Activated CD4-positive, alpha-beta T cell treated with anti-CD3 and anti-CD28 coated beads, Interleukin-2, amount 10 ng/mL, durations not matched to agents 24 days and 14 days (primary cell): ENCODE measurements around the gene DAGLA. TPM values are rescaled to one million over a fixed set of nuclear protein-coding genes. Genes with fewer than 3 reads are reported as not detected.
"Not testable (repeated sequence)": the region's sequence is repeated elsewhere in the genome, so short reads cannot be mapped to it uniquely, and the experiment has no call there.

Experiments
- DNase-seq: peaks from one replicate; pipeline ENCODE4 v3.0.0; 2022
- H3K27ac Mint-ChIP-seq: one replicate; pipeline ENCODE4 v1.8.0; 2022; ENCODE audit warnings: mild to moderate bottlenecking, mixed read lengths
- H3K27me3 Mint-ChIP-seq: one replicate; pipeline ENCODE4 v1.8.0; 2022; ENCODE audit warnings: mixed read lengths
- H3K36me3 Mint-ChIP-seq: one replicate; pipeline ENCODE4 v1.8.0; 2022; ENCODE audit warnings: low read depth, mild to moderate bottlenecking, mixed read lengths
- H3K4me1 Mint-ChIP-seq: one replicate; pipeline ENCODE4 v1.8.0; 2021; ENCODE audit warnings: mixed read lengths
- H3K4me3 Mint-ChIP-seq: one replicate; pipeline ENCODE4 v1.8.0; 2022; ENCODE audit warnings: mild to moderate bottlenecking, moderate library complexity, mixed read lengths
- H3K9me3 Mint-ChIP-seq: one replicate; pipeline ENCODE4 v1.8.0; 2021; ENCODE audit warnings: mixed read lengths
- intact Hi-C: fragments of 100-400 bp; cut with micrococcal nuclease; formaldehyde crosslinking; loops from one replicate; pipeline ENCODE4 v1.15.1; 2023
- total RNA-seq: library from RNA; stranded (reverse); gene quantifications from 2 replicates; pipeline ENCODE4 v1.2.3, GENCODE V29; 2022

Gene DAGLA
- total RNA-seq, 1 donor from 2014 or later, result 0.14 TPM

- no peak overlapping the region for H3K4me3 Mint-ChIP-seq
- no peaks in the 10 kb centered on the region for H3K9me3 Mint-ChIP-seq
- H3K27me3 Mint-ChIP-seq, result peaks cover 14% of the 10 kb centered on the region
- H3K4me1 Mint-ChIP-seq, result no peaks in the 10 kb centered on the region
- intact Hi-C loops, result no loop called here
- no peaks in the 10 kb centered on the region for H3K36me3 Mint-ChIP-seq
- no peak overlapping the region for H3K27ac Mint-ChIP-seq
- no peak for DNase-seq
Measured at GRCh38 chr11:61654397-61654829, 25.8 kb upstream of the DAGLA start.

- H3K27ac Mint-ChIP-seq, H3K36me3 Mint-ChIP-seq, H3K4me3 Mint-ChIP-seq, H3K4me1 Mint-ChIP-seq, DNase-seq, H3K9me3 Mint-ChIP-seq, intact Hi-C loops: not testable (repeated sequence)
- peaks cover 14% of the 10 kb centered on the region for H3K27me3 Mint-ChIP-seq
Measured at GRCh38 chr11:61655266-61656159, 24.7 kb upstream of the DAGLA start.

GRCh38 chr11:61656347-61657077, 23.7 kb upstream of the DAGLA start:
- no peaks in the 10 kb centered on the region for H3K4me1 Mint-ChIP-seq
- DNase-seq, result no peak
- intact Hi-C loops, result no loop called here
- no peaks in the 10 kb centered on the region for H3K36me3 Mint-ChIP-seq
- H3K9me3 Mint-ChIP-seq, result no peaks in the 10 kb centered on the region
- no peak overlapping the region for H3K4me3 Mint-ChIP-seq
- no peak overlapping the region for H3K27ac Mint-ChIP-seq
- H3K27me3 Mint-ChIP-seq, result peaks cover 14% of the 10 kb centered on the region

GRCh38 chr11:61657566-61658290, 22.5 kb upstream of the DAGLA start:
- intact Hi-C loops, result no loop called here

GRCh38 chr11:61659413-61660196, 20.6 kb upstream of the DAGLA start:
- no peaks in the 10 kb centered on the region for H3K36me3 Mint-ChIP-seq
- H3K4me3 Mint-ChIP-seq, result no peak overlapping the region
- no peaks in the 10 kb centered on the region for H3K4me1 Mint-ChIP-seq
- no peaks in the 10 kb centered on the region for H3K9me3 Mint-ChIP-seq
- DNase-seq, result no peak
- H3K27me3 Mint-ChIP-seq, result peaks cover 2% of the 10 kb centered on the region
- no peak overlapping the region for H3K27ac Mint-ChIP-seq
- intact Hi-C loops, result no loop called here

More at GRCh38 chr11:61657566-61658290, 22.5 kb upstream of the DAGLA start:
- Mint-ChIP-seq H3K9me3 (no peaks in the 10 kb centered on the region), H3K36me3 (no peaks in the 10 kb centered on the region), H3K4me3 (no peak overlapping the region), H3K27me3 (peaks cover 14% of the 10 kb centered on the region), H3K27ac (no peak overlapping the region), H3K4me1 (no peaks in the 10 kb centered on the region)
- no peak for DNase-seq

- H3K4me1 Mint-ChIP-seq, H3K36me3 Mint-ChIP-seq, intact Hi-C loops, H3K27ac Mint-ChIP-seq, H3K9me3 Mint-ChIP-seq, DNase-seq, H3K27me3 Mint-ChIP-seq, H3K4me3 Mint-ChIP-seq: not testable (repeated sequence)
Measured at GRCh38 chr11:61660997-61661396, 19.2 kb upstream of the DAGLA start.

GRCh38 chr11:61666684-61667297, 13.4 kb upstream of the DAGLA start:
- no peak for DNase-seq
- Mint-ChIP-seq H3K9me3 (no peaks in the 10 kb centered on the region), H3K27ac (no peak overlapping the region), H3K4me1 (no peaks in the 10 kb centered on the region), H3K36me3 (no peaks in the 10 kb centered on the region), H3K4me3 (no peak overlapping the region), H3K27me3 (peaks cover 7% of the 10 kb centered on the region)
- intact Hi-C loops, result no loop called here

- DNase-seq, result no peak
- H3K27ac Mint-ChIP-seq, result no peak overlapping the region
- no peaks in the 10 kb centered on the region for H3K36me3 Mint-ChIP-seq
- intact Hi-C loops, result no loop called here
- no peaks in the 10 kb centered on the region for H3K9me3 Mint-ChIP-seq
- H3K4me3 Mint-ChIP-seq, result no peak overlapping the region
- no peaks in the 10 kb centered on the region for H3K4me1 Mint-ChIP-seq
- peaks cover 7% of the 10 kb centered on the region for H3K27me3 Mint-ChIP-seq
Measured at GRCh38 chr11:61667684-61668305, 12.4 kb upstream of the DAGLA start.

- no peak for DNase-seq
- H3K4me1 Mint-ChIP-seq, result no peaks in the 10 kb centered on the region
- no peaks in the 10 kb centered on the region for H3K9me3 Mint-ChIP-seq
- no peaks in the 10 kb centered on the region for H3K36me3 Mint-ChIP-seq
- no peak overlapping the region for H3K4me3 Mint-ChIP-seq
- intact Hi-C loops, result no loop called here
- H3K27me3 Mint-ChIP-seq, result peaks cover 16% of the 10 kb centered on the region
- no peak overlapping the region for H3K27ac Mint-ChIP-seq
Measured at GRCh38 chr11:61669417-61669816, 10.8 kb upstream of the DAGLA start.

- Mint-ChIP-seq H3K4me1 (no peaks in the 10 kb centered on the region), H3K27ac (no peak overlapping the region), H3K36me3 (no peaks in the 10 kb centered on the region), H3K9me3 (no peaks in the 10 kb centered on the region), H3K4me3 (no peak overlapping the region), H3K27me3 (peaks cover 24% of the 10 kb centered on the region)
- intact Hi-C loops, result no loop called here
- no peak for DNase-seq
Measured at GRCh38 chr11:61670626-61671025, 9.6 kb upstream of the DAGLA start.

- Mint-ChIP-seq H3K36me3 (no peaks in the 10 kb centered on the region), H3K4me1 (no peaks in the 10 kb centered on the region), H3K27me3 (peaks cover 28% of the 10 kb centered on the region), H3K4me3 (no peak overlapping the region), H3K9me3 (no peaks in the 10 kb centered on the region), H3K27ac (no peak overlapping the region)
- no peak for DNase-seq
- intact Hi-C loops, result no loop called here
Measured at GRCh38 chr11:61671527-61671926, 8.7 kb upstream of the DAGLA start.

GRCh38 chr11:61673946-61674467, 6.2 kb upstream of the DAGLA start:
- intact Hi-C loops, H3K4me3 Mint-ChIP-seq, H3K4me1 Mint-ChIP-seq, H3K36me3 Mint-ChIP-seq, H3K9me3 Mint-ChIP-seq, DNase-seq, H3K27ac Mint-ChIP-seq: not testable (repeated sequence)
- peaks cover 37% of the 10 kb centered on the region for H3K27me3 Mint-ChIP-seq
